ENCODE measurements around the gene C3orf62.

DNA sequence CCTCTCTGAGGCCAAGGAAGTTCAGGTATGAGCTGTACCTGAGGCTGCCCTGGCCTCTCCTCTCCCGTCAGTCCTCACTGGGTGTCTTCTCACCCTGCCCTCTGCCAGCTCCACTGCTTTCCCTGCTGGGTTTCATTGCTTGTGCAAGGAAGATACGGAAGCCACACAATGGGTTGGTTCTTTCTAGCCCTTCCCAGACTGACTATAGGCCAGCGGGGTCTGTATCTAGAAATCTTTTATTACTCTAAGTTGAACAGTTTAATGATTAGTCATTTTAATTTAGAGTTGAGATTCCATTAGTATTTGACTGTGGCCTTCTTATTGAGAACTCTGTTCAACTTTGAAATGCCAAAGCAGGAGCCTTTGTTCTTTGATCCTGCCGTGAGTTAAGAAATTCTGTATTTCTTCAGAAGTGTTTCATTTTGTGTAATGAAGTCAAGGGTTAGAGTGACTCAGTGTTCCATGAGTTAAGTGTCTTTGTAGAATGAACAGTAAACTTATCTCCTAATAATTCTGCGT lies 16.2 kb downstream of the C3orf62 start:
- TF ChIP-seq, protein P1, sequence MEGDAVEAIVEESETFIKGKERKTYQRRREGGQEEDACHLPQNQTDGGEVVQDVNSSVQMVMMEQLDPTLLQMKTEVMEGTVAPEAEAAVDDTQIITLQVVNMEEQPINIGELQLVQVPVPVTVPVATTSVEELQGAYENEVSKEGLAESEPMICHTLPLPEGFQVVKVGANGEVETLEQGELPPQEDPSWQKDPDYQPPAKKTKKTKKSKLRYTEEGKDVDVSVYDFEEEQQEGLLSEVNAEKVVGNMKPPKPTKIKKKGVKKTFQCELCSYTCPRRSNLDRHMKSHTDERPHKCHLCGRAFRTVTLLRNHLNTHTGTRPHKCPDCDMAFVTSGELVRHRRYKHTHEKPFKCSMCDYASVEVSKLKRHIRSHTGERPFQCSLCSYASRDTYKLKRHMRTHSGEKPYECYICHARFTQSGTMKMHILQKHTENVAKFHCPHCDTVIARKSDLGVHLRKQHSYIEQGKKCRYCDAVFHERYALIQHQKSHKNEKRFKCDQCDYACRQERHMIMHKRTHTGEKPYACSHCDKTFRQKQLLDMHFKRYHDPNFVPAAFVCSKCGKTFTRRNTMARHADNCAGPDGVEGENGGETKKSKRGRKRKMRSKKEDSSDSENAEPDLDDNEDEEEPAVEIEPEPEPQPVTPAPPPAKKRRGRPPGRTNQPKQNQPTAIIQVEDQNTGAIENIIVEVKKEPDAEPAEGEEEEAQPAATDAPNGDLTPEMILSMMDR (IDR thresholded peaks at IDR 0.05), result no peak
- TF ChIP-seq POLR2AphosphoS5 (IDR thresholded peaks at IDR 0.05) (no peak), POLR2A (IDR thresholded peaks at IDR 0.05) (no peak), EP300 (IDR thresholded peaks at IDR 0.05) (no peak)
